HG03521 (cell line): ENCODE data around the gene HOXD3.

ENCODE experiments used
- ATAC-seq: cut with Tn5 transposase; IDR thresholded peaks from one replicate; pipeline ENCODE4 v1.9.1; 2021; ENCODE audit warnings: mild to moderate bottlenecking, moderate library complexity; ENCODE audit not compliant: unreplicated experiment

Gene HOXD3

GRCh38 chr2:176174824-176175708 lies 18.0 kb downstream of the HOXD3 start:
- ATAC-seq = no peak

GRCh38 chr2:176175709-176176607 lies 18.9 kb downstream of the HOXD3 start:
- ATAC-seq = no peak

- ATAC-seq = no peak
These were observed 20.5 kb downstream of the HOXD3 start for GRCh38 chr2:176177580-176178037.

- ATAC-seq = no peak
These were observed 21.1 kb downstream of the HOXD3 start for GRCh38 chr2:176178038-176178756.

GRCh38 chr2:176178757-176179295 lies 21.7 kb downstream of the HOXD3 start:
- ATAC-seq = no peak

GRCh38 chr2:176181551-176181950 lies 24.4 kb downstream of the HOXD3 start:
- ATAC-seq = no peak

GRCh38 chr2:176182671-176183070 lies 25.6 kb downstream of the HOXD3 start:
- ATAC-seq = no peak

- ATAC-seq = no peak
These were observed 27.6 kb downstream of the HOXD3 start for GRCh38 chr2:176184749-176185148.

GRCh38 chr2:176186024-176186423 lies 28.9 kb downstream of the HOXD3 start:
- ATAC-seq = no peak

GRCh38 chr2:176187200-176187898 lies 30.2 kb downstream of the HOXD3 start:
- ATAC-seq = no peak

GRCh38 chr2:176187899-176188773 lies 31.0 kb downstream of the HOXD3 start, which contains the start of gene HOXD1:
Gene HOXD1, plus strand, starts transcription at chr2:176188668. Its CDS starts 134 bp downstream, at chr2:176188802.
- no peak for ATAC-seq

GRCh38 chr2:176188774-176189680 lies 31.9 kb downstream of the HOXD3 start:
- no peak for ATAC-seq

- ATAC-seq = no peak
These were observed 32.9 kb downstream of the HOXD3 start for GRCh38 chr2:176189681-176190641.

- no peak for ATAC-seq
These were observed 35.2 kb downstream of the HOXD3 start for GRCh38 chr2:176192351-176192750.

- no peak for ATAC-seq
These were observed 35.9 kb downstream of the HOXD3 start for GRCh38 chr2:176193048-176193447.

GRCh38 chr2:176199902-176200301 lies 42.8 kb downstream of the HOXD3 start:
- ATAC-seq = no peak

GRCh38 chr2:176200971-176201370 lies 43.9 kb downstream of the HOXD3 start:
- ATAC-seq = no peak
